Parathyroid adenoma (tissue), 2 donors: ENCODE results near the gene MMEL1.

ENCODE experiments used
- H2AFZ ChIP-seq: fragments of 300-600 bp; sonication (generic); one replicate; pipeline ENCODE4 v1.7.0; 2017; ENCODE audit warnings: antibody characterized with exemption, mild to moderate bottlenecking
- H3K27ac ChIP-seq: fragments of 300-600 bp; sonication (generic); one replicate; pipeline ENCODE4 v1.7.0; 2017
- H3K27me3 ChIP-seq: fragments of 300-600 bp; sonication (generic); one replicate; pipeline ENCODE4 v1.7.0; 2017; ENCODE audit warnings: low read length; ENCODE audit not compliant: control insufficient read depth, insufficient read depth
- H3K36me3 ChIP-seq: fragments of 300-600 bp; sonication (generic); one replicate; pipeline ENCODE4 v1.7.0; 2017; ENCODE audit warnings: low read length; ENCODE audit not compliant: control insufficient read depth, insufficient read depth
- H3K4me1 ChIP-seq: fragments of 300-600 bp; sonication (generic); one replicate; pipeline ENCODE4 v1.7.0; 2017; ENCODE audit warnings: control low read depth
- H3K4me2 ChIP-seq: fragments of 300-600 bp; sonication (generic); one replicate; pipeline ENCODE4 v1.7.0; 2017; ENCODE audit warnings: low read length
- H3K4me3 ChIP-seq: fragments of 300-600 bp; sonication (generic); one replicate; pipeline ENCODE4 v1.7.0; 2017; ENCODE audit warnings: low read depth, low read length
- H3K79me2 ChIP-seq: fragments of 300-600 bp; sonication (generic); one replicate; pipeline ENCODE4 v1.7.0; 2017; ENCODE audit warnings: control low read depth
- H3K9ac ChIP-seq: fragments of 300-600 bp; sonication (generic); one replicate; pipeline ENCODE4 v1.7.0; 2017; ENCODE audit warnings: mild to moderate bottlenecking
- H3K9me3 ChIP-seq: fragments of 300-600 bp; sonication (generic); one replicate; pipeline ENCODE4 v1.7.0; 2017; ENCODE audit warnings: low read length; ENCODE audit not compliant: control insufficient read depth
- TF ChIP-seq, protein P1 (sequence below): fragments of 300-600 bp; sonication (generic); IDR thresholded peaks from one replicate; pipeline ENCODE4 v1.7.0; 2017; ENCODE audit warnings: antibody characterized with exemption, mild to moderate bottlenecking
- donor health status: primary hyperparathyroidism.

MMEL1 gene

GRCh38 chr1:2566101-2567045 is 66.4 kb downstream of the MMEL1 start:
- H3K4me2 ChIP-seq = no peak overlapping the region
- no peak overlapping the region for H2AFZ ChIP-seq
- no peak overlapping the region for H3K9ac ChIP-seq
- H3K9me3 ChIP-seq = no peaks in the 10 kb centered on the region
- H3K4me3 ChIP-seq = no peak overlapping the region
- H3K36me3 ChIP-seq = no peaks in the 10 kb centered on the region
- no peaks in the 10 kb centered on the region for H3K4me1 ChIP-seq
- TF ChIP-seq, protein P1, sequence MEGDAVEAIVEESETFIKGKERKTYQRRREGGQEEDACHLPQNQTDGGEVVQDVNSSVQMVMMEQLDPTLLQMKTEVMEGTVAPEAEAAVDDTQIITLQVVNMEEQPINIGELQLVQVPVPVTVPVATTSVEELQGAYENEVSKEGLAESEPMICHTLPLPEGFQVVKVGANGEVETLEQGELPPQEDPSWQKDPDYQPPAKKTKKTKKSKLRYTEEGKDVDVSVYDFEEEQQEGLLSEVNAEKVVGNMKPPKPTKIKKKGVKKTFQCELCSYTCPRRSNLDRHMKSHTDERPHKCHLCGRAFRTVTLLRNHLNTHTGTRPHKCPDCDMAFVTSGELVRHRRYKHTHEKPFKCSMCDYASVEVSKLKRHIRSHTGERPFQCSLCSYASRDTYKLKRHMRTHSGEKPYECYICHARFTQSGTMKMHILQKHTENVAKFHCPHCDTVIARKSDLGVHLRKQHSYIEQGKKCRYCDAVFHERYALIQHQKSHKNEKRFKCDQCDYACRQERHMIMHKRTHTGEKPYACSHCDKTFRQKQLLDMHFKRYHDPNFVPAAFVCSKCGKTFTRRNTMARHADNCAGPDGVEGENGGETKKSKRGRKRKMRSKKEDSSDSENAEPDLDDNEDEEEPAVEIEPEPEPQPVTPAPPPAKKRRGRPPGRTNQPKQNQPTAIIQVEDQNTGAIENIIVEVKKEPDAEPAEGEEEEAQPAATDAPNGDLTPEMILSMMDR = no peak
- no peak overlapping the region for H3K27ac ChIP-seq
- H3K27me3 ChIP-seq = no peaks in the 10 kb centered on the region
- no peaks in the 10 kb centered on the region for H3K79me2 ChIP-seq

DNA sequence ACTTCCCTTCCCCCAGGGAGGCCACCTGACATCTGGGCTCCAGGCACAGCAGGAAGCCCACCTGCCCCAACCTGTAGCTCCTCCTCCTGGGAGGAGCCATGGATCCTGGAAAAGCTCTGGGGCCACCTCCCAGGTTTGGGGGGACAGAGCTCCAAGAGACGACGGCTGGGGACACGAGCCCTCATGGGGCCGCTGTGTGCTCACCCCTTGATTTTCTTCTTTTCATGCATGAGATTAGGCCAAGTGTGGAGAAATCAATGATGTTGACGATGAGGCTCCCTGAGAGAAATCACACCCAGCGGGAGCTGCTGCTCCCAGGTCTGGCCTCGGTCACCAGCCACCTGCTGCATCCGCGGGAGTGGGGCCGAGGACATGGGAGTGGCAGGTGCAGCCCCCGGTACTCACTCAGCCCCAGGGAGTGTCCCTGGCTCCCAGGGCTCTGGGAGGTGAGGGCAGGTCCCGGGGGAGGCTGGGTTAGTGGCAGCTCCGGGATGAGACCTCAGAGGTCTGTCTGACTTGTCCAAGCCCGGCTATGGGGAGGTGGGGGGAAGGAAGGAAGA is 67.9 kb downstream of the MMEL1 start:
- Histone ChIP-seq H3K36me3 (no peaks in the 10 kb centered on the region), H3K79me2 (no peaks in the 10 kb centered on the region), H3K4me2 (no peak overlapping the region), H2AFZ (no peak overlapping the region), H3K27me3 (no peaks in the 10 kb centered on the region), H3K4me1 (no peaks in the 10 kb centered on the region), H3K9ac (no peak overlapping the region), H3K27ac (no peak overlapping the region), H3K4me3 (no peak overlapping the region), H3K9me3 (no peaks in the 10 kb centered on the region)
- TF ChIP-seq, protein P1 = no peak

GRCh38 chr1:2564006-2564814 is 68.6 kb downstream of the MMEL1 start:
- no peaks in the 10 kb centered on the region for H3K27me3 ChIP-seq
- H3K27ac ChIP-seq = no peak overlapping the region
- H3K9me3 ChIP-seq = no peaks in the 10 kb centered on the region
- H3K4me2 ChIP-seq = no peak overlapping the region
- no peaks in the 10 kb centered on the region for H3K79me2 ChIP-seq
- TF ChIP-seq, protein P1 = no peak
- no peak overlapping the region for H3K9ac ChIP-seq
- H3K4me3 ChIP-seq = no peak overlapping the region
- H3K36me3 ChIP-seq = no peaks in the 10 kb centered on the region
- no peaks in the 10 kb centered on the region for H3K4me1 ChIP-seq
- H2AFZ ChIP-seq = no peak overlapping the region

DNA sequence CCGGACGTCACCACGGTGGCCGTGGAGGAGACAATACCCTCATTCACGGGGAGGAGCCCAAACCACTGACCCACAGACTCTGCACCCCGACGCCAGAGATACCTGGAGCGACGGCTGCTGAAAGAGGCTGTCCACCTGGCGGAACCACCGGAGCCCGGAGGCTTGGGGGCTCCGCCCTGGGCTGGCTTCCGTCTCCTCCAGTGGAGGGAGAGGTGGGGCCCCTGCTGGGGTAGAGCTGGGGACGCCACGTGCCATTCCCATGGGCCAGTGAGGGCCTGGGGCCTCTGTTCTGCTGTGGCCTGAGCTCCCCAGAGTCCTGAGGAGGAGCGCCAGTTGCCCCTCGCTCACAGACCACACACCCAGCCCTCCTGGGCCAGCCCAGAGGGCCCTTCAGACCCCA is 69.6 kb downstream of the MMEL1 start:
- Histone ChIP-seq H3K4me2 (no peak overlapping the region), H3K27ac (no peak overlapping the region), H3K79me2 (no peaks in the 10 kb centered on the region), H3K27me3 (no peaks in the 10 kb centered on the region), H3K9ac (no peak overlapping the region), H3K9me3 (no peaks in the 10 kb centered on the region), H3K4me1 (no peaks in the 10 kb centered on the region), H3K36me3 (no peaks in the 10 kb centered on the region), H3K4me3 (no peak overlapping the region), H2AFZ (no peak overlapping the region)
- TF ChIP-seq, protein P1 = no peak
